ENCODE results near the gene CARNS1. TPM values are rescaled to one million over a fixed set of nuclear protein-coding genes. Genes with fewer than 3 reads are reported as not detected.

CARNS1 gene
- total and polyA plus RNA-seq, 4 donors = 0.05 to 0.19 (median 0.10) TPM

- DNase-seq (ENCODE audit: low spot score) = no peak
- Histone ChIP-seq H3K27me3 (ENCODE audit: control insufficient read depth in 4 of 4, insufficient read depth in 4 of 4, low read length in 3 of 4) (no peaks in the 10 kb centered on the region), H3K4me1 (ENCODE audit: control insufficient read depth in 4 of 4, insufficient read depth in 4 of 4, low read length in 3 of 4) (peaks cover 8 to 17% (median 10%) of the 10 kb centered on the region in 4 donors), H3K9me3 (ENCODE audit: control insufficient read depth in 4 of 4, low read length in 3 of 4) (no peaks in the 10 kb centered on the region), H3K27ac (ENCODE audit: low read depth in 1 of 2, low read length in 2 of 2) (no peak overlapping the region), H3K9ac (ENCODE audit: low read depth in 1 of 2, low read length in 2 of 2) (no peak overlapping the region), H3K4me3 (ENCODE audit: low read depth in 1 of 3, low read length in 3 of 3) (no peak overlapping the region), H3K36me3 (ENCODE audit: control insufficient read depth in 4 of 4, insufficient read depth in 3 of 4, low read depth in 1 of 4, low read length in 3 of 4) (no peaks in the 10 kb centered on the region)
- 89% methylated on average over 6 of the region's 6 CpGs for WGBS
- TF ChIP-seq JUND (IDR thresholded peaks at IDR 0.05) (no peak), YY1 (IDR thresholded peaks at IDR 0.05) (no peak), FOXA1 (IDR thresholded peaks at IDR 0.05) (no peak), HNF4A (conservative IDR thresholded peaks at IDR 0.05) (no peak), SP1 (IDR thresholded peaks at IDR 0.05) (no peak), EGR1 (IDR thresholded peaks at IDR 0.05; ENCODE audit: low read depth in 2 of 2) (no peak), GABPA (IDR thresholded peaks at IDR 0.05 in 1 of 2, conservative IDR thresholded peaks at IDR 0.05 in 1 of 2) (no peak), NR2F2 (IDR thresholded peaks at IDR 0.05) (no peak), HNF4G (IDR thresholded peaks at IDR 0.05) (no peak), FOXA2 (IDR thresholded peaks at IDR 0.05) (no peak), TAF1 (conservative IDR thresholded peaks at IDR 0.05) (no peak), RXRA (IDR thresholded peaks at IDR 0.05) (no peak), ZBTB33 (IDR thresholded peaks at IDR 0.05) (no peak), ATF3 (IDR thresholded peaks at IDR 0.05) (no peak)
- TF ChIP-seq, protein P1, sequence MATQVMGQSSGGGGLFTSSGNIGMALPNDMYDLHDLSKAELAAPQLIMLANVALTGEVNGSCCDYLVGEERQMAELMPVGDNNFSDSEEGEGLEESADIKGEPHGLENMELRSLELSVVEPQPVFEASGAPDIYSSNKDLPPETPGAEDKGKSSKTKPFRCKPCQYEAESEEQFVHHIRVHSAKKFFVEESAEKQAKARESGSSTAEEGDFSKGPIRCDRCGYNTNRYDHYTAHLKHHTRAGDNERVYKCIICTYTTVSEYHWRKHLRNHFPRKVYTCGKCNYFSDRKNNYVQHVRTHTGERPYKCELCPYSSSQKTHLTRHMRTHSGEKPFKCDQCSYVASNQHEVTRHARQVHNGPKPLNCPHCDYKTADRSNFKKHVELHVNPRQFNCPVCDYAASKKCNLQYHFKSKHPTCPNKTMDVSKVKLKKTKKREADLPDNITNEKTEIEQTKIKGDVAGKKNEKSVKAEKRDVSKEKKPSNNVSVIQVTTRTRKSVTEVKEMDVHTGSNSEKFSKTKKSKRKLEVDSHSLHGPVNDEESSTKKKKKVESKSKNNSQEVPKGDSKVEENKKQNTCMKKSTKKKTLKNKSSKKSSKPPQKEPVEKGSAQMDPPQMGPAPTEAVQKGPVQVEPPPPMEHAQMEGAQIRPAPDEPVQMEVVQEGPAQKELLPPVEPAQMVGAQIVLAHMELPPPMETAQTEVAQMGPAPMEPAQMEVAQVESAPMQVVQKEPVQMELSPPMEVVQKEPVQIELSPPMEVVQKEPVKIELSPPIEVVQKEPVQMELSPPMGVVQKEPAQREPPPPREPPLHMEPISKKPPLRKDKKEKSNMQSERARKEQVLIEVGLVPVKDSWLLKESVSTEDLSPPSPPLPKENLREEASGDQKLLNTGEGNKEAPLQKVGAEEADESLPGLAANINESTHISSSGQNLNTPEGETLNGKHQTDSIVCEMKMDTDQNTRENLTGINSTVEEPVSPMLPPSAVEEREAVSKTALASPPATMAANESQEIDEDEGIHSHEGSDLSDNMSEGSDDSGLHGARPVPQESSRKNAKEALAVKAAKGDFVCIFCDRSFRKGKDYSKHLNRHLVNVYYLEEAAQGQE (IDR thresholded peaks at IDR 0.05) = no peak
- TF ChIP-seq, protein P2, sequence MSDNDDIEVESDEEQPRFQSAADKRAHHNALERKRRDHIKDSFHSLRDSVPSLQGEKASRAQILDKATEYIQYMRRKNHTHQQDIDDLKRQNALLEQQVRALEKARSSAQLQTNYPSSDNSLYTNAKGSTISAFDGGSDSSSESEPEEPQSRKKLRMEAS (IDR thresholded peaks at IDR 0.05) = no peak
These were observed 38.3 kb upstream of the CARNS1 start for GRCh38 chr11:67376873-67377808.

GRCh38 chr11:67378544-67378943 lies 36.9 kb upstream of the CARNS1 start:
- Histone ChIP-seq H3K27me3 (ENCODE audit: control insufficient read depth in 4 of 4, insufficient read depth in 4 of 4, low read length in 3 of 4) (no peaks in the 10 kb centered on the region), H3K4me1 (ENCODE audit: control insufficient read depth in 4 of 4, insufficient read depth in 4 of 4, low read length in 3 of 4) (peaks cover 6 to 12% (median 11%) of the 10 kb centered on the region in 4 donors), H3K9ac (ENCODE audit: low read depth in 1 of 2, low read length in 2 of 2) (no peak overlapping the region), H3K9me3 (ENCODE audit: control insufficient read depth in 4 of 4, low read length in 3 of 4) (no peaks in the 10 kb centered on the region), H3K36me3 (ENCODE audit: control insufficient read depth in 4 of 4, insufficient read depth in 3 of 4, low read depth in 1 of 4, low read length in 3 of 4) (no peaks in the 10 kb centered on the region), H3K4me3 (ENCODE audit: low read depth in 1 of 3, low read length in 3 of 3) (no peak overlapping the region), H3K27ac (ENCODE audit: low read depth in 1 of 2, low read length in 2 of 2) (no peak overlapping the region)
- WGBS = 96% methylated on average over 4 of the region's 4 CpGs
- DNase-seq (ENCODE audit: low spot score) = no peak
- TF ChIP-seq, protein P3, sequence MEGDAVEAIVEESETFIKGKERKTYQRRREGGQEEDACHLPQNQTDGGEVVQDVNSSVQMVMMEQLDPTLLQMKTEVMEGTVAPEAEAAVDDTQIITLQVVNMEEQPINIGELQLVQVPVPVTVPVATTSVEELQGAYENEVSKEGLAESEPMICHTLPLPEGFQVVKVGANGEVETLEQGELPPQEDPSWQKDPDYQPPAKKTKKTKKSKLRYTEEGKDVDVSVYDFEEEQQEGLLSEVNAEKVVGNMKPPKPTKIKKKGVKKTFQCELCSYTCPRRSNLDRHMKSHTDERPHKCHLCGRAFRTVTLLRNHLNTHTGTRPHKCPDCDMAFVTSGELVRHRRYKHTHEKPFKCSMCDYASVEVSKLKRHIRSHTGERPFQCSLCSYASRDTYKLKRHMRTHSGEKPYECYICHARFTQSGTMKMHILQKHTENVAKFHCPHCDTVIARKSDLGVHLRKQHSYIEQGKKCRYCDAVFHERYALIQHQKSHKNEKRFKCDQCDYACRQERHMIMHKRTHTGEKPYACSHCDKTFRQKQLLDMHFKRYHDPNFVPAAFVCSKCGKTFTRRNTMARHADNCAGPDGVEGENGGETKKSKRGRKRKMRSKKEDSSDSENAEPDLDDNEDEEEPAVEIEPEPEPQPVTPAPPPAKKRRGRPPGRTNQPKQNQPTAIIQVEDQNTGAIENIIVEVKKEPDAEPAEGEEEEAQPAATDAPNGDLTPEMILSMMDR (IDR thresholded peaks at IDR 0.05; ENCODE audit: low read depth, low read length, missing input control) = no peak
- TF ChIP-seq SP1 (IDR thresholded peaks at IDR 0.05) (no peak), HNF4G (IDR thresholded peaks at IDR 0.05) (no peak), EGR1 (IDR thresholded peaks at IDR 0.05; ENCODE audit: low read depth in 2 of 2) (no peak), FOXA1 (IDR thresholded peaks at IDR 0.05) (no peak), YY1 (IDR thresholded peaks at IDR 0.05) (no peak), JUND (IDR thresholded peaks at IDR 0.05) (no peak), TAF1 (conservative IDR thresholded peaks at IDR 0.05) (no peak), RAD21 (IDR thresholded peaks at IDR 0.05) (no peak), ATF3 (IDR thresholded peaks at IDR 0.05) (no peak), GABPA (IDR thresholded peaks at IDR 0.05 in 1 of 2, conservative IDR thresholded peaks at IDR 0.05 in 1 of 2) (no peak)
- TF ChIP-seq, protein P2 (IDR thresholded peaks at IDR 0.05) = no peak

Measured in liver (tissue), 9 donors.